SK-MEL-5 (cell line): ENCODE data around the gene BTLA. TPM values are rescaled to one million over a fixed set of nuclear protein-coding genes. Genes with fewer than 3 reads are reported as not detected.
"Not testable (repeated sequence)": the region's sequence is repeated elsewhere in the genome, so short reads cannot be mapped to it uniquely, and the experiment has no call there.

Experiments
- DNase-seq: peaks from one replicate; pipeline ENCODE4 v3.0.0-alpha.2; 2016; ENCODE audit warnings: low read depth, low spot score
- in situ Hi-C: cut with HindIII; loops from 2 replicates; pipeline ENCODE4 v1.10.0; 2016; ENCODE audit warnings: low sequenced_read_pairs, high pct_unique_total_duplicates, low pct_unique_long_range_greater_than_20kb
- total RNA-seq: library from RNA; depleted of rRNA; stranded (reverse); fragments of >200 nt; shearing (Covaris generic); gene quantifications from 2 replicates; pipeline ENCODE4 v1.2.3, GENCODE V29; 2014

BTLA gene
- total RNA-seq, 1 experiment from 2014 or later, result not detected

- DNase-seq, result no peak
- in situ Hi-C loops, result no loop called here
Observed at GRCh38 chr3:112467539-112467938, 31.7 kb downstream of the BTLA start.

GRCh38 chr3:112466020-112466419, 33.3 kb downstream of the BTLA start:
- peak; percentile 84 for DNase-seq
- in situ Hi-C loops, result no loop called here

DNA sequence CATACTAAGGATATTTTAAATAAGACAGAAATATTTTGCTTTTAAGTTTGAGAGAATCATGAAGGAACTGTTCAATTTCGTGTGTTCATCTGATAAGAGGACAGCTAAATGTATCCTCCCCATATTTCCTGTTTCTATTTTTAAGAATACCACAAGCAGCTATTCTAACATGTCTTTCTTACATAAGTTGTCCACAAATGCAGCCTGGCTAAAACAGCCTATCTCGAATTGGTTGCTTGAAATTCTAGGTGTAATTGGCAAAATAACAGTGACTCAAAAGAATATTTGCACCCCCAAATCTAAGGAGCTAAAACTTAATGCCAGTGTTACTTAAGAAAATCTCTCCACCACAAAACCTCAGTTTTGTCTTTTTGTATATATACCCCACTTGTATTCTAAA, 35.0 kb downstream of the BTLA start:
- no peak for DNase-seq
- in situ Hi-C loops, result no loop called here

DNA sequence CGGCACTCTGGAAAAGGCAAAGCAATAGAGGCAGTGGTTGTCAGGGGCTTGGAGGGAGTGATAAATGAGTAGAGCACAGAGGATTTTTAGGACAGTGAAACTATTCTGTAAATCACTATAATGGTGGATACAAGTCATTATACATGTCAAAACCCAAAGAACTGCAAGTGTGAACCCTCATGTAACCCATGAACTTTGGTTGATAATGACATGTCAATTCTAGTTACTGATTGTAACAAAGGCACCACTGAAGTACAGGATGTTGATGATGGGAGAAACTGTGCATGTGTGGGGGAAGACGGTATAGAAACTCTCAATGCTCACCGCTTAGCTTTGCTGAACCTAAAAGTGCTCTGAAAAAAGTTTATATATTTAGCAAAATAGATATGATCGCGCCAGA, 36.0 kb downstream of the BTLA start:
- no peak for DNase-seq

DNA sequence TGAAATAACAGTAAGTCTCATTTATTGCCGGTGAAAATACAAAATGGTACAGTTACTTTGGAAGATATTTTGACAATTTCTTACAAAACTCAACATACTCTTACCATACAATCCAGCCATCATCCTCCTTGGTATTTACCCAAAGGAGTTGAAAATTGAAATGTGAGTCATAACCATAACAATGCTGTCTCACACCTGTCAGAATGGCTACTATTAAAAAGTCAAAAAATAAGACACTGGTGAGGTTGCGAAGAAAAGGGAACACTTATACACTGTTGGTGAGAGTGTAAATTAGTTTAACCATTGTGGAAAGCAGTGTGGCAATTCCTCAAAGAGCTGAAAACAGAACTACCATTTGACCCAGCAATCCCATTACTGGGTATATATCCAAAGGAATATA, 37.5 kb downstream of the BTLA start:
- in situ Hi-C loops, DNase-seq: not testable (repeated sequence)

More for the DNA sequence above, 36.0 kb downstream of the BTLA start:
- in situ Hi-C loops, result no loop called here

DNA sequence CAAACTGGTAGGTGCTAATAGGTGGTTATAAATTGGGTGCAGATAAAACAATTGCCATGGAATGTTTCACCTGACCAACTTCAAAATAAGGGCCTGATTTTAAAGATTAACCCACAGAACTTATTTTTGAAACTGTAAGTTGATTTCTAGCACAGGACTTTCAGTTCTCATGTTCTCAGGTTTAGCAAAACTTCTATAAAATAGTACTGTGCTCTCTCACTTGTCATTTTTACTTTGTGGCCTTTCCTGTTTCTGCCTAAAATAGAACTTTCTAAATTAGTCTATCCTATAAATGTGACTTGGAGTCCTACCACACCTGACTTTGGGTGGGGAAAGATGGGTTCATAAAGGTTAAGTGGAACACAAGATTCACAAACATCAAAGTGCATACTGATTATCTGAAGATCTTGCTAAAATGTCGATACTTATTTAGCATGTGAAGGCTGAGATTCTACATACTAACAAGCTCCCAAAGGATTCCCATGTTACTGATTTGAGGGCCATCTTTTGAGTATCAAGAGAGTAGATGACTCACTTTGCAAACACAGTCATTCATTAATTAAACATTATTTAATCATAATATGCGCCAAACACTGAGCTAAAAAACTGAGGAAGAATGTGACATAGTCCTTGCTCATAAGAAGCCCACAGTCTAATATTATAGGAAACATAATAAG, 38.6 kb downstream of the BTLA start:
- in situ Hi-C loops, result no loop called here
- no peak for DNase-seq

- in situ Hi-C loops, result no loop called here
- no peak for DNase-seq
Observed at GRCh38 chr3:112459750-112460149, 39.5 kb downstream of the BTLA start.

GRCh38 chr3:112456147-112456546, 43.1 kb downstream of the BTLA start:
- in situ Hi-C loops, result no loop called here
- no peak for DNase-seq

DNA sequence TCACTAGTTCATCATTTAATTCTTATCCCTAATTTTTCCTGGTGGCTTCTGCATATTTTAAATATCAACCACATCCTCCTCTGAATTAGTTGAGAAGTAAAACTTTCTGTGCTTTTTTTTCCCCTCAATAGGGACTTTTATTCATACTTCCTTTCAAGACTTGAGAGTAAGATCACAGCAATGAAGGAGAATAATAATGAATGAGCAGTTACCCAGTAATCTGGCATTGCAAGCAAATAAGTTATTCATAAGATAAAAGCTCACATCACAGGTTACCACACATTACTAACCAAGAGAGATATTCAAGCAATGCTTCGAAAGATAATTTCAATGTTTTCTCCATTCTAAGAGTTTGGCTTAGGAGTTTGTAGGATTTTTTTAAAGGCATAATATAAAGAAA, 50.3 kb downstream of the BTLA start:
- in situ Hi-C loops, result no loop called here
- peak; percentile 11 for DNase-seq

- in situ Hi-C loops, result no loop called here
- peak; percentile 70 for DNase-seq
Observed at GRCh38 chr3:112446343-112446742, 52.9 kb downstream of the BTLA start.

- in situ Hi-C loops, result no loop called here
- DNase-seq, result no peak
Observed at GRCh38 chr3:112445839-112446238, 53.4 kb downstream of the BTLA start.

- in situ Hi-C loops, result no loop called here
- DNase-seq, result peak; percentile 63
Observed at GRCh38 chr3:112437146-112438022, 61.9 kb downstream of the BTLA start.

DNA sequence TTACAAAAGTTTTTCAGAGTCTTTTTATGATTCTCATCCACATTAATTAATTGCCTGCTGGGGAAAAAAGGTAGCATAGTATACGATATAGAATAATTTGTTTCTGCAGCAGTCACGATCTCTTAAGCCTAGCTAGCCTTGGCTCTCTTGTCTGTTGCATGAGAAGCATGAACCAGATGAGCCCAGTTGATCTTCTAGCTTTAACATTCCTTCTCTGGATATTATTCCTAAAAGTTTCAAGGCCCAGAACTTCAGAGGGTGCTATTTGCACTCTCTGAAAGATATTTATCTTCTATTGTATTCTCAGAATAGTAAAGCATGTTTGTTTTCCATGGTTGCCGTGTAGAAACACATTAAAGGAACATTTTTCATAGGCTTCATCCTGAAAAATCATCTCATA, 69.3 kb downstream of the BTLA start:
- in situ Hi-C loops, result no loop called here
- no peak for DNase-seq

DNA sequence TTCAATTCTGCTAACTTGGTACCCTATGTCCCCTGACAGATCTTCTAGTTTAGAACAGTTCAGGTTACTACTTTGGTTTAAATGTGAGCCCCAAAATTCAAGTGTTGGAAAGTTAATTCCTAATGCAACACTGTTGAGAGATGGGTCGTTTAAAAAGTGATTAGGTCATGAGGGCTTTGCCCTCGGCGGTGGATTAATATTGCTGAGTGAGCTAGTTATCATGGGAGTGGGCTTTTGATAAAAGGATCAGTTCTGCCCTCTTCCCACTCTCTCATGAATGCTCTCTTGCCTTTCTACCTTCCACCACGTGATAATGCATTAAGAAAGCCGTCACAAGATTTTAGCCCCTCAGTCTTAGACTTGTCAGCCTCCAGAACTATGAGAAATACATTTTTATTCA, 72.1 kb downstream of the BTLA start:
- in situ Hi-C loops, result no loop called here
- no peak for DNase-seq

GRCh38 chr3:112425858-112426750, 73.2 kb downstream of the BTLA start:
- in situ Hi-C loops, result no loop called here
- no peak for DNase-seq

GRCh38 chr3:112425382-112425781, 73.9 kb downstream of the BTLA start:
- no peak for DNase-seq
- in situ Hi-C loops, result no loop called here

- in situ Hi-C loops, result no loop called here
- DNase-seq, result no peak
Observed at GRCh38 chr3:112424394-112424793, 74.9 kb downstream of the BTLA start.

- in situ Hi-C loops, DNase-seq: not testable (repeated sequence)
Observed at GRCh38 chr3:112422921-112423320, 76.4 kb downstream of the BTLA start.
